K562 (cell line): ENCODE measurements around the gene MRPL19. TPM values are rescaled to one million over a fixed set of nuclear protein-coding genes. Genes with fewer than 3 reads are reported as not detected.

Source experiments
- BHLHE40 ChIP-seq: IDR thresholded peaks from 2 replicates; pipeline ENCODE4 v1.6.1; 2011; ENCODE audit warnings: low read length, improper control_type of control experiment
- GABPB1 ChIP-seq: sonication (generic); formaldehyde crosslinking; IDR thresholded peaks from 2 replicates; pipeline ENCODE4 v1.8.0; 2022; ENCODE audit warnings: mild to moderate bottlenecking, missing genetic modification reagents
- KAT7 ChIP-seq: sonication (generic); formaldehyde crosslinking; IDR thresholded peaks from 2 replicates; pipeline ENCODE4 v1.8.0; 2022; ENCODE audit warnings: missing genetic modification reagents, mild to moderate bottlenecking, borderline replicate concordance
- MCM7 ChIP-seq, 2 experiments: fragments of 450-650 bp; IDR thresholded peaks; 2 replicates each; pipeline ENCODE4 v1.6.1; 2016 to 2018
- MTF1 ChIP-seq: fragments of 250-450 bp; sonication (Bioruptor Pico); IDR thresholded peaks from 2 replicates; pipeline ENCODE4 v1.9.0; 2021; ENCODE audit warnings: moderate library complexity, mild to moderate bottlenecking, inconsistent platforms, borderline replicate concordance
- RB1 ChIP-seq: fragments of 450-650 bp; IDR thresholded peaks from 2 replicates; pipeline ENCODE4 v1.6.1; 2017; ENCODE audit warnings: low read depth, mild to moderate bottlenecking
- SMARCA4 ChIP-seq: fragments of 450-650 bp; IDR thresholded peaks from 2 replicates; pipeline ENCODE4 v1.6.1; 2016
- SOX6 ChIP-seq: fragments of 450-650 bp; IDR thresholded peaks from 2 replicates; pipeline ENCODE4 v1.6.1; 2014; ENCODE audit warnings: mild to moderate bottlenecking
- TEAD4 ChIP-seq, 2 experiments: sonication (generic) in 1 of 2; formaldehyde crosslinking in 1 of 2; IDR thresholded peaks; 2 replicates each; pipeline versions ENCODE4 v1.6.1 to v1.8.0; 2012 to 2022; ENCODE audit warnings: borderline replicate concordance in 1 of 2, inconsistent platforms in 1 of 2, low read length in 1 of 2, mild to moderate bottlenecking in 1 of 2, missing genetic modification reagents in 1 of 2
- TFAM ChIP-seq: fragments of 250-450 bp; sonication (Bioruptor Pico); conservative IDR thresholded peaks from 2 replicates; pipeline ENCODE4 v1.5.0; 2021; ENCODE audit warnings: mild to moderate bottlenecking, moderate library complexity
- ZFX ChIP-seq: sonication (generic); formaldehyde crosslinking; IDR thresholded peaks from 2 replicates; pipeline ENCODE4 v1.8.0; 2022; ENCODE audit warnings: mild to moderate bottlenecking, missing genetic modification reagents, moderate library complexity
- ZNF224 ChIP-seq: sonication (generic); formaldehyde crosslinking; IDR thresholded peaks from 2 replicates; pipeline ENCODE4 v1.8.0; 2022; ENCODE audit warnings: mild to moderate bottlenecking, missing genetic modification reagents
- ZNF354B ChIP-seq: fragments of 250-450 bp; sonication (Bioruptor Pico); IDR thresholded peaks from 2 replicates; pipeline ENCODE4 v1.4.0; 2020
- polyA plus RNA-seq, 8 experiments: library from polyadenylated mRNA; depleted of rRNA in 4 of 8; stranded (reverse) in 5 of 8; unstranded in 3 of 8; fragments of >200 nt; fragmentation: Nextera tagmentation in 2 of 8; fragmentation: Illumina TruSeq in 1 of 8; extraction: Ambion mirVana in 2 of 8; extraction: Trizol in 1 of 8; gene quantifications; 2 replicates each; pipeline versions ENCODE4 v1.2.1 to v1.2.3, GENCODE V29; 2011 to 2014; ENCODE audit warnings: inconsistent platforms in 1 of 8, missing spikeins in 1 of 8
- total RNA-seq, 7 experiments: library from RNA; depleted of rRNA in 6 of 7; stranded (reverse); fragments of >200 nt in 6 of 7; fragmentation: Illumina TruSeq in 2 of 7; extraction: Trizol in 2 of 7; gene quantifications; 2 replicates each; pipeline versions ENCODE4 v1.2.1 to v1.2.3, GENCODE V29; 2011 to 2021; ENCODE audit warnings: low replicate concordance in 1 of 7
- TF ChIP-seq, protein P1 (sequence below): IDR thresholded peaks from 3 replicates; pipeline ENCODE4 v1.6.1; 2011; ENCODE audit warnings: borderline replicate concordance, mild to moderate bottlenecking, moderate library complexity; ENCODE audit not compliant: insufficient read length; ENCODE audit errors: extremely low read depth
- TF ChIP-seq, protein P2 (sequence below): sonication (generic); formaldehyde crosslinking; IDR thresholded peaks from 2 replicates; pipeline ENCODE4 v1.8.0; 2022; ENCODE audit warnings: mild to moderate bottlenecking, missing genetic modification reagents
- TF ChIP-seq, protein P3 (sequence below): fragments of 450-650 bp; IDR thresholded peaks from 2 replicates; pipeline ENCODE4 v1.6.1; 2018; ENCODE audit not compliant: partially characterized antibody
- TF ChIP-seq, protein P4 (sequence below): fragments of 250-450 bp; sonication (Bioruptor Pico); IDR thresholded peaks from 2 replicates; pipeline ENCODE4 v1.4.0; 2020; ENCODE audit warnings: mild to moderate bottlenecking, moderate library complexity

MRPL19 gene
- total and polyA plus RNA-seq, 9 of the 15 experiments (the other 6 are each of a cell fraction or from before 2014, with no cell fraction given): 9.7 to 65.9 (median 56.1) TPM

DNA sequence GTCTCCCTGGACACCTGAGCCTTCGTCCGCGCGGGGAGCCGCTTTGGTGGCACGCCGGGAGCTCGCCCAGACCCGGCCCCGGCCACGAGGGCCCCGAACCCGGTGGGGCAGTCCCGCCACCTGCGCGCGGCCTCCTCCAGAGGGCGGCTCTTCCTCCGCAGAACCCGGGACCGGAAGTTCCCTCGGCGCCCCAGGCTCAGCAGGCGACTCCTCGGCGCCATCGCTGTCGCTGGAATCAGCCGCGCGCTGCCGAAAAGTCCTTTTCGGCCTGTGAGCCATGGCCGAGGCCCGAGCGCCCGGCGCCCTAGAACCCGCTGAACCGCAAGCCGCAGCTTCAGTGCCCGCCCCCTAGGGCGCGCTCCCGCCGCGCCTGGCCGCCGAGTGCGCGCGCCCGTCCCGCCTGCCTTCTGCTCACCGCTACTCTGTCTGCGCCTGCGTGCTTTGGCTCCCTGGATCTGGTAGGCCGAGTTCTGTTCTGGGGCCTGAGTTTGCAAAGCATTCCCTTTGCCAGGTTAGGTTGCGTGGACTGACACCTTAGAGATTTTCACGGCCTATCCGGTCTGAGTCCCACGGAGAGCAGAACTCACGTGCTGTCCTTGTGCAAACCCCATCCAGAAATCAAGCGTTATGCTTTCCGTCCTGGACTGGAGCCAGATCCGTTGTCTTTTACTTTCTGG, 64.1 kb downstream of the MRPL19 start, which contains the start of gene GCFC2 (continued):
- TF ChIP-seq, protein P1, sequence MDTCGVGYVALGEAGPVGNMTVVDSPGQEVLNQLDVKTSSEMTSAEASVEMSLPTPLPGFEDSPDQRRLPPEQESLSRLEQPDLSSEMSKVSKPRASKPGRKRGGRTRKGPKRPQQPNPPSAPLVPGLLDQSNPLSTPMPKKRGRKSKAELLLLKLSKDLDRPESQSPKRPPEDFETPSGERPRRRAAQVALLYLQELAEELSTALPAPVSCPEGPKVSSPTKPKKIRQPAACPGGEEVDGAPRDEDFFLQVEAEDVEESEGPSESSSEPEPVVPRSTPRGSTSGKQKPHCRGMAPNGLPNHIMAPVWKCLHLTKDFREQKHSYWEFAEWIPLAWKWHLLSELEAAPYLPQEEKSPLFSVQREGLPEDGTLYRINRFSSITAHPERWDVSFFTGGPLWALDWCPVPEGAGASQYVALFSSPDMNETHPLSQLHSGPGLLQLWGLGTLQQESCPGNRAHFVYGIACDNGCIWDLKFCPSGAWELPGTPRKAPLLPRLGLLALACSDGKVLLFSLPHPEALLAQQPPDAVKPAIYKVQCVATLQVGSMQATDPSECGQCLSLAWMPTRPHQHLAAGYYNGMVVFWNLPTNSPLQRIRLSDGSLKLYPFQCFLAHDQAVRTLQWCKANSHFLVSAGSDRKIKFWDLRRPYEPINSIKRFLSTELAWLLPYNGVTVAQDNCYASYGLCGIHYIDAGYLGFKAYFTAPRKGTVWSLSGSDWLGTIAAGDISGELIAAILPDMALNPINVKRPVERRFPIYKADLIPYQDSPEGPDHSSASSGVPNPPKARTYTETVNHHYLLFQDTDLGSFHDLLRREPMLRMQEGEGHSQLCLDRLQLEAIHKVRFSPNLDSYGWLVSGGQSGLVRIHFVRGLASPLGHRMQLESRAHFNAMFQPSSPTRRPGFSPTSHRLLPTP: no peak
- no peak for TF ChIP-seq TEAD4 (IDR thresholded peaks at IDR 0.05; ENCODE audit: low read length)
- TF ChIP-seq TEAD4 (CRISPR knock-in tag; IDR thresholded peaks at IDR 0.05; ENCODE audit: borderline replicate concordance): peak; percentile 98
- no peak for TF ChIP-seq MCM7 (IDR thresholded peaks at IDR 0.05)
- TF ChIP-seq ZFX (CRISPR knock-in tag): peak; percentile 100
- TF ChIP-seq, protein P2, sequence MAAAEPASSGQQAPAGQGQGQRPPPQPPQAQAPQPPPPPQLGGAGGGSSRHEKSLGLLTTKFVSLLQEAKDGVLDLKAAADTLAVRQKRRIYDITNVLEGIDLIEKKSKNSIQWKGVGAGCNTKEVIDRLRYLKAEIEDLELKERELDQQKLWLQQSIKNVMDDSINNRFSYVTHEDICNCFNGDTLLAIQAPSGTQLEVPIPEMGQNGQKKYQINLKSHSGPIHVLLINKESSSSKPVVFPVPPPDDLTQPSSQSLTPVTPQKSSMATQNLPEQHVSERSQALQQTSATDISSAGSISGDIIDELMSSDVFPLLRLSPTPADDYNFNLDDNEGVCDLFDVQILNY (CRISPR knock-in tag): peak; percentile 96
- TF ChIP-seq ZNF354B (CRISPR knock-in tag): no peak
- TF ChIP-seq KAT7 (CRISPR knock-in tag): peak; percentile 74; the same call in 1 of the 2 replicates
- peak; percentile 91 for TF ChIP-seq GABPB1 (CRISPR knock-in tag)
- peak; percentile 92 for TF ChIP-seq RB1
- TF ChIP-seq MTF1 (CRISPR knock-in tag): no peak
- peak; percentile 45 for TF ChIP-seq SOX6
- TF ChIP-seq ZNF224 (CRISPR knock-in tag): peak; percentile 94; the same call in 1 of the 2 replicates
- no peak for TF ChIP-seq SMARCA4
- TF ChIP-seq, protein P3, sequence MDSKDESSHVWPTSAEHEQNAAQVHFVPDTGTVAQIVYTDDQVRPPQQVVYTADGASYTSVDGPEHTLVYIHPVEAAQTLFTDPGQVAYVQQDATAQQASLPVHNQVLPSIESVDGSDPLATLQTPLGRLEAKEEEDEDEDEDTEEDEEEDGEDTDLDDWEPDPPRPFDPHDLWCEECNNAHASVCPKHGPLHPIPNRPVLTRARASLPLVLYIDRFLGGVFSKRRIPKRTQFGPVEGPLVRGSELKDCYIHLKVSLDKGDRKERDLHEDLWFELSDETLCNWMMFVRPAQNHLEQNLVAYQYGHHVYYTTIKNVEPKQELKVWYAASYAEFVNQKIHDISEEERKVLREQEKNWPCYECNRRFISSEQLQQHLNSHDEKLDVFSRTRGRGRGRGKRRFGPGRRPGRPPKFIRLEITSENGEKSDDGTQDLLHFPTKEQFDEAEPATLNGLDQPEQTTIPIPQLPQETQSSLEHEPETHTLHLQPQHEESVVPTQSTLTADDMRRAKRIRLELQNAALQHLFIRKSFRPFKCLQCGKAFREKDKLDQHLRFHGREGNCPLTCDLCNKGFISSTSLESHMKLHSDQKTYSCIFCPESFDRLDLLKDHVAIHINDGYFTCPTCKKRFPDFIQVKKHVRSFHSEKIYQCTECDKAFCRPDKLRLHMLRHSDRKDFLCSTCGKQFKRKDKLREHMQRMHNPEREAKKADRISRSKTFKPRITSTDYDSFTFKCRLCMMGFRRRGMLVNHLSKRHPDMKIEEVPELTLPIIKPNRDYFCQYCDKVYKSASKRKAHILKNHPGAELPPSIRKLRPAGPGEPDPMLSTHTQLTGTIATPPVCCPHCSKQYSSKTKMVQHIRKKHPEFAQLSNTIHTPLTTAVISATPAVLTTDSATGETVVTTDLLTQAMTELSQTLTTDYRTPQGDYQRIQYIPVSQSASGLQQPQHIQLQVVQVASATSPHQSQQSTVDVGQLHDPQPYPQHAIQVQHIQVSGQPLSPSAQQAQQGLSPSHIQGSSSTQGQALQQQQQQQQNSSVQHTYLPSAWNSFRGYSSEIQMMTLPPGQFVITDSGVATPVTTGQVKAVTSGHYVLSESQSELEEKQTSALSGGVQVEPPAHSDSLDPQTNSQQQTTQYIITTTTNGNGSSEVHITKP: no peak
- TF ChIP-seq TFAM (CRISPR knock-in tag): no peak
- peak; percentile 69 for TF ChIP-seq BHLHE40
- TF ChIP-seq, protein P4, sequence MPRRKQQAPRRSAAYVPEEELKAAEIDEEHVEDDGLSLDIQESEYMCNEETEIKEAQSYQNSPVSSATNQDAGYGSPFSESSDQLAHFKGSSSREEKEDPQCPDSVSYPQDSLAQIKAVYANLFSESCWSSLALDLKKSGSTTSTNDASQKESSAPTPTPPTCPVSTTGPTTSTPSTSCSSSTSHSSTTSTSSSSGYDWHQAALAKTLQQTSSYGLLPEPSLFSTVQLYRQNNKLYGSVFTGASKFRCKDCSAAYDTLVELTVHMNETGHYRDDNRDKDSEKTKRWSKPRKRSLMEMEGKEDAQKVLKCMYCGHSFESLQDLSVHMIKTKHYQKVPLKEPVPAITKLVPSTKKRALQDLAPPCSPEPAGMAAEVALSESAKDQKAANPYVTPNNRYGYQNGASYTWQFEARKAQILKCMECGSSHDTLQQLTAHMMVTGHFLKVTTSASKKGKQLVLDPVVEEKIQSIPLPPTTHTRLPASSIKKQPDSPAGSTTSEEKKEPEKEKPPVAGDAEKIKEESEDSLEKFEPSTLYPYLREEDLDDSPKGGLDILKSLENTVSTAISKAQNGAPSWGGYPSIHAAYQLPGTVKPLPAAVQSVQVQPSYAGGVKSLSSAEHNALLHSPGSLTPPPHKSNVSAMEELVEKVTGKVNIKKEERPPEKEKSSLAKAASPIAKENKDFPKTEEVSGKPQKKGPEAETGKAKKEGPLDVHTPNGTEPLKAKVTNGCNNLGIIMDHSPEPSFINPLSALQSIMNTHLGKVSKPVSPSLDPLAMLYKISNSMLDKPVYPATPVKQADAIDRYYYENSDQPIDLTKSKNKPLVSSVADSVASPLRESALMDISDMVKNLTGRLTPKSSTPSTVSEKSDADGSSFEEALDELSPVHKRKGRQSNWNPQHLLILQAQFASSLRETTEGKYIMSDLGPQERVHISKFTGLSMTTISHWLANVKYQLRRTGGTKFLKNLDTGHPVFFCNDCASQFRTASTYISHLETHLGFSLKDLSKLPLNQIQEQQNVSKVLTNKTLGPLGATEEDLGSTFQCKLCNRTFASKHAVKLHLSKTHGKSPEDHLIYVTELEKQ (CRISPR knock-in tag): no peak
